MM.1S (cell line): ENCODE data around the gene CFAP61.

Source experiments
- CTCF ChIP-seq: fragments of 300-600 bp; sonication (generic); IDR thresholded peaks from 2 replicates; pipeline ENCODE4 v1.5.1; 2016; ENCODE audit warnings: antibody characterized with exemption, low read length, mixed read lengths
- EZH2phosphoT487 ChIP-seq: fragments of 300-600 bp; sonication (generic); IDR thresholded peaks from 2 replicates; pipeline ENCODE4 v1.6.1; 2018; ENCODE audit warnings: antibody characterized with exemption, low read length

GRCh38 chr20:20150241-20150640 is 97.9 kb downstream of the CFAP61 start:
- no peak for TF ChIP-seq CTCF
- no peak for TF ChIP-seq EZH2phosphoT487
